GM21381 (cell line): Measurements from ENCODE around the gene DCUN1D4.

Source experiments
- ATAC-seq: cut with Tn5 transposase; IDR thresholded peaks from one replicate; pipeline ENCODE4 v1.9.1; 2021; ENCODE audit warnings: mild to moderate bottlenecking, moderate library complexity; ENCODE audit not compliant: unreplicated experiment

The DCUN1D4 gene

DNA sequence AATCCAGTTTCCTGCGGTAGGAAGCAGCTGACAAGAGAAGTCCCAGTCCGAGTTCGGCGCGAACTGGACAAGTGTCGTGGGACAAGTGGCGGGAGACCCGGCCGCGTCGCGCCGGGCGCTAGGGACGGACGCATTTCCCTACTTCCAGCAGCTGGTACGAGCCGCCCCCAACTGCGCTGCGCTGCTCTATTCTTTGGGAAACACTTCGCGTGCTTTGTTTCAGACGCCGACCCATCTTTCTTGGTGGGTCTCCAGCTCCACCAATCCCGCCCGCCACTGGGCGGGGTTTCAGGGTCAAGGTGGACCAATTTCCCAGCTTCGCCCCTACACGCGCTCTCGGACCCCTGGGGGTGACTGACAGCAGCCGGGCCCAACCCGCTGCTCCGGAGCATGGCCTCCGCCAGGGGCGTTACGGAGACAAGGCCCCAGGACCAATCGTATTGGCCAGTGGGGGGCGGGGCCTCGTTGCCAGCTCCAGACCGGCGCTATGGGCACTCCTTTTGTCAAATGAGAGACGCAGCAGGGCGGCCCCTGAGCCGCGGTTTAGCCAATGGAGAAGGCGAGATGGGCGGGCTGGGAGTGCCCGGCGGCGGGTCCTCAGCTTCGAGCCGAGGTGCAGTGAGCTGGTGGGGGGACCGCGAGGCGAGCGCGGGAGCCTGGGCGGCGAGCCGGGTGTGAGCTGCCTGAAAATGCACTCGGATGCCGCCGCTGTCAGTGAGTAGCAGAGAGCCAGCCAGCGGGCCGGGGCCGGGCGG is at the start of gene DCUN1D4:
Gene DCUN1D4, plus strand, starts transcription at position 600 of the 755 bp plus-strand sequence. Its CDS starts 90 bp downstream, at position 690.
- ATAC-seq, result peak; percentile 89

- ATAC-seq, result no peak
These were observed 22.3 kb upstream of the DCUN1D4 start for GRCh38 chr4:51820443-51821234.

GRCh38 chr4:51825341-51825740 is 17.6 kb upstream of the DCUN1D4 start:
- ATAC-seq, result no peak

DNA sequence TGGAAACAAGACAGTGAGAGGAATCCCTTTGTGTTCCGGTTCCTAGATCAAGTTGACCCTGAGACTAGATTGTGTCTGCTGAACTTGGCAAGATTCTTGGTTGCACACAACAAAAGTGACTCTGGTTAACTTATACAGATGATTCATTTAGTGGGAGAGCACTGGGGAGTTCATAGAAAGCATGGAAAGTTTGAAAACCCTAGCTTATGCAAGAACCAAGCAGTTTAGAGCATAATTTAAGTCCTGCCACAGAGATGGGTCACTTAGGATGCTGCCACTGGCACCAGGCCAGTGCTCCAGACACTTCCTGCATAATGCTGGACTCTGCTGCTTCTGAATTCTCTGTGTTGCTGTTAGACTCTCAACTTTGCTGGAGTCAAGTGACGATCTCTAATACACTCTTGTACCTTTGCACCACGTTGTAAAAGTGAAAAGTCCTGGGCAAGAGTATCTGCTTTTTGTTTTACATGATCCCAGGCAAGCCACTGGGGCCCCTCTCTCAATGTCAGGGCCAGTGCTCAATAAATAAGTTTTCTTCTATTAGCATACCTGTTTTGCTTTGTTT is 12.7 kb upstream of the DCUN1D4 start:
- no peak for ATAC-seq

DNA sequence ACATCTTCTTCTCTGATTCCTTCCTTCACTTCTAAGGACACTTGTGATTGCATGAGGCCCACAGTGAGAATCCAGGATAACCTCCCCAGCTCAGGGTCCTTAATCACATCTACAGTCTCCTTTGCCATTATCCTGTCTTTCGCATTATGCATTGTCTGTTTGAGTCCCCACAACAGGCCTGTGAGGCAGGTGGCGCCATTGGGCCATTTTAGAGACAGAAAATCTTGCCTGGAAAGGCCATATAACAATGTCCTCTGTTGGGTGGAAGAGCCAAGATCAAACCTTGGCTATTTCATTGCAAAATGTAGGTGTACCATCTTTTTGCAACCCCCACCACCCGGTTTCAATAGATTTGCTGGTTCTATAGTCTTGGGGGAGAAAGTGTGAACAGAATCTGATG is 11.8 kb upstream of the DCUN1D4 start:
- peak; percentile 69 for ATAC-seq

GRCh38 chr4:51833236-51833635 is 9.7 kb upstream of the DCUN1D4 start:
- no peak for ATAC-seq

GRCh38 chr4:51835079-51835478 is 7.9 kb upstream of the DCUN1D4 start:
- ATAC-seq, result no peak

DNA sequence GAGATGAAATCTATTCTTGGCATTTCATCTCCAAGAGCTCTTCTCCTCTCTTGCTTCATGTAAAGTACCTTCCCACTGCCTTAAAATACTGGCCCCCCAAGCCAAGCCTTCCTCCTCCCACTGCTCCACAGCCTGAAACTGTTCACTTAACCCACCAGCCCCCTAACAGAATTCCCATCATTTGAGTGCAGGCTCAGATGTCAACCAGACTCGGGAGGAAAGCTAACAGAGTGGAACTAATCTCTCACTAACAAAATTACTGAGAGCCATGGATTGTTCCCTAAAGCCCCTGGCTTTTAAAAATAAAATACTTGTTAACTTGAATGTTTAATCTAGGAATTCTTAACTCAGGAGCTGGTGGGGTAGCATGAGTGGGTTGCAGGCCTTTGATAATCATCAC is 7.1 kb upstream of the DCUN1D4 start:
- no peak for ATAC-seq

GRCh38 chr4:51836549-51836948 is 6.4 kb upstream of the DCUN1D4 start:
- no peak for ATAC-seq

GRCh38 chr4:51840781-51841180 is 2.2 kb upstream of the DCUN1D4 start:
- no peak for ATAC-seq

DNA sequence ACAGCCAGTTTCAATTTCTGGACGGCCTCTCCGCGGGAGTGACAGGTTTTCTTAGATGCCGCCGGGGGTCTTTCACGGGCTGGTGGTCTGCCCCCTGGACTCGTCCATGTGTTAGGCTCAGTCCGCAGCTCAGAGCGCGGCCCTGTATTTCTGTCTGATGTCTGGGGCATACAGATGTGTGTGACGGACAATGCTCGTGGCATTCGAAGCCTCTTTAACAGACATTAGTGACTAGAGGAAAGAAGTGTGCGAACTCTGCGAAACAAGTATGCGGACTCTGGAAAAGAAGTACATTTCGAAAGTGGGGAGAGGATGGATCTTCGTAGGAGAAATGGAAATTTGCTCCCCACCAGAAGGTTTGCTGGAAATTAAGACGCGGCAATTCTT is 793 bp upstream of the DCUN1D4 start:
- no peak for ATAC-seq

- peak; percentile 25 for ATAC-seq
These were observed 578 bp downstream of the DCUN1D4 start for GRCh38 chr4:51843309-51844152.

DNA sequence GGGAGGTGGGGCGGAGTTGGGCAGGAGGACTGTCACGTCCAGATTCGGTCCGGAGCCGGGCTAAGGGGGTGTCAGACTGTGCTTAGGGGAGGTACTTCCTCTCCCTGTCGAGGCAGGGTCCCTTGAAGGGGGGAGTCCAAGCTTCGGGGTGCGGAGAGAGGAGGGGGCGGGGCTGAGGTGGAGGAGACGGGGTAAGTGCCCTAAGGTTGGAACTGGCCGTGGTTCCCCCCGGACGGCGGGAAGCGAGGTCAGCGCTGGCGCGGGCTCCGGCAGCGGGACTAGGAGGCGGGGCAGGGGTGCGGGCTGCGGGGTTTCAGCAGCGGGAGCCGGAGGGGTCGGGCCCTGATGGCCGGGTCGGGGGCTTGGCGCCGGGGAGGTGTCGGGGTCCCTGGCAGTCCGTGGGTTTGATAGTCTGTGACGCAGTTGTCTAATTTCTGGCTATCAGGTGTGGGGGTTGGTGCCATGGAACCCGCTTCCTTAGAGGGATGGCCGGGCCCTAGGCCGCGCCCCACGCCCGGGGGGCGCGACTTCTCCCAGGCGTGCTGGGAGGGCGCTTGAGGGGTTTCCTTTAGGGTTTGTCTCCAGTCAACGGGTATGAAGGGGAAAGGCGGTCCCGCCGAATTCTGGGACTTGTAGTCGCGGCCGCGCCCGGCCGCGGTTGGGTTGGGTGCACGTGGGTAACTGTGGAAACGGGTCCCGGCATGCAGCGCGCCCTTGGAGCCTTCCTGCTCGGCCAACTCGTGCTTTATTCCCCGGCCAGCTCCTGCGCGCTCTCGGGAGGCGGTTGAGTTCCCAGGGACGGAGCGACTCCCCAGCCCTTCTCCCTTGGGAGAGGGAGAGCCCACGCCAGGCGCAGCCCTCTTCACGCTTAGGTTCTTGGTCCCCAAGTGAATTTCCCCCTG is 1.5 kb downstream of the DCUN1D4 start:
- peak; percentile 45 for ATAC-seq

GRCh38 chr4:51845055-51845426 is 2.1 kb downstream of the DCUN1D4 start:
- ATAC-seq, result no peak

- ATAC-seq, result no peak
These were observed 2.8 kb downstream of the DCUN1D4 start for GRCh38 chr4:51845711-51846110.

- ATAC-seq, result no peak
These were observed 6.5 kb downstream of the DCUN1D4 start for GRCh38 chr4:51849430-51849829.

GRCh38 chr4:51850294-51850693 is 7.3 kb downstream of the DCUN1D4 start:
- ATAC-seq, result no peak

- ATAC-seq, result no peak
These were observed 8.4 kb downstream of the DCUN1D4 start for GRCh38 chr4:51851090-51851936.

- no peak for ATAC-seq
These were observed 9.0 kb downstream of the DCUN1D4 start for GRCh38 chr4:51851937-51852290.
